ENCODE results near the gene UPF2. TPM values are rescaled to one million over a fixed set of nuclear protein-coding genes. Genes with fewer than 3 reads are reported as not detected.
A peak's percentile ranks its signal among the peaks of the same experiment; 100 is the strongest.
"Not testable (repeated sequence)": the region's sequence is repeated elsewhere in the genome, so short reads cannot be mapped to it uniquely, and the experiment has no call there.

Gene UPF2
- polyA plus RNA-seq, 2 donors: 7.7 to 9.3 TPM

GRCh38 chr10:11895108-11895466 lies 147.5 kb downstream of the UPF2 start:
- no peaks in the 10 kb centered on the region for H3K4me1 ChIP-seq (ENCODE audit: control insufficient read depth in 2 of 2, insufficient read depth in 2 of 2, low read length in 1 of 2)
- H3K4me3 ChIP-seq (ENCODE audit: low read depth in 1 of 2, low read length in 2 of 2): no peak overlapping the region
- H3K9me3 ChIP-seq (ENCODE audit: control insufficient read depth in 2 of 2, insufficient read depth in 1 of 2, low read depth in 1 of 2, low read length in 1 of 2): no peaks in the 10 kb centered on the region
- no peaks in the 10 kb centered on the region for H3K27me3 ChIP-seq (ENCODE audit: control insufficient read depth in 1 of 2, insufficient read depth in 2 of 2, low read length in 2 of 2)
- no peaks in the 10 kb centered on the region for H3K36me3 ChIP-seq (ENCODE audit: control insufficient read depth in 2 of 2, insufficient read depth in 2 of 2, low read length in 1 of 2)
- no peak overlapping the region for H3K27ac ChIP-seq (ENCODE audit: low read depth in 2 of 2, low read length in 1 of 2)
- WGBS, 2 donors: 95% methylated on average over 11 of the region's 11 CpGs

GRCh38 chr10:11894381-11895107 lies 148.1 kb downstream of the UPF2 start:
- Histone ChIP-seq H3K27ac (ENCODE audit: low read depth in 2 of 2, low read length in 1 of 2) (no peak overlapping the region), H3K9me3 (ENCODE audit: control insufficient read depth in 2 of 2, insufficient read depth in 1 of 2, low read depth in 1 of 2, low read length in 1 of 2) (no peaks in the 10 kb centered on the region), H3K27me3 (ENCODE audit: control insufficient read depth in 1 of 2, insufficient read depth in 2 of 2, low read length in 2 of 2) (no peaks in the 10 kb centered on the region), H3K4me1 (ENCODE audit: control insufficient read depth in 2 of 2, insufficient read depth in 2 of 2, low read length in 1 of 2) (no peaks in the 10 kb centered on the region), H3K4me3 (ENCODE audit: low read depth in 1 of 2, low read length in 2 of 2) (no peak overlapping the region), H3K36me3 (ENCODE audit: control insufficient read depth in 2 of 2, insufficient read depth in 2 of 2, low read length in 1 of 2) (no peaks in the 10 kb centered on the region)
- 91 to 93% methylated on average over 44 to 47 of the region's 47 CpGs for WGBS, 2 donors

GRCh38 chr10:11893749-11894278 lies 148.8 kb downstream of the UPF2 start:
- Histone ChIP-seq H3K9me3 (ENCODE audit: control insufficient read depth in 2 of 2, insufficient read depth in 1 of 2, low read depth in 1 of 2, low read length in 1 of 2) (no peaks in the 10 kb centered on the region), H3K4me1 (ENCODE audit: control insufficient read depth in 2 of 2, insufficient read depth in 2 of 2, low read length in 1 of 2) (no peaks in the 10 kb centered on the region), H3K36me3 (ENCODE audit: control insufficient read depth in 2 of 2, insufficient read depth in 2 of 2, low read length in 1 of 2) (no peaks in the 10 kb centered on the region), H3K27me3 (ENCODE audit: control insufficient read depth in 1 of 2, insufficient read depth in 2 of 2, low read length in 2 of 2) (no peaks in the 10 kb centered on the region), H3K27ac (ENCODE audit: low read depth in 2 of 2, low read length in 1 of 2) (no peak overlapping the region), H3K4me3 (ENCODE audit: low read depth in 1 of 2, low read length in 2 of 2) (no peak overlapping the region)
- WGBS, 2 donors: 87 to 91% methylated on average over 22 of the region's 22 CpGs

GRCh38 chr10:11891776-11892486 lies 150.7 kb downstream of the UPF2 start:
- WGBS, 2 donors: 95 to 96% methylated on average over 22 of the region's 22 CpGs
- Histone ChIP-seq H3K9me3 (ENCODE audit: control insufficient read depth in 2 of 2, insufficient read depth in 1 of 2, low read depth in 1 of 2, low read length in 1 of 2) (no peaks in the 10 kb centered on the region), H3K36me3 (ENCODE audit: control insufficient read depth in 2 of 2, insufficient read depth in 2 of 2, low read length in 1 of 2) (no peaks in the 10 kb centered on the region), H3K4me3 (ENCODE audit: low read depth in 1 of 2, low read length in 2 of 2) (no peak overlapping the region), H3K27ac (ENCODE audit: low read depth in 2 of 2, low read length in 1 of 2) (no peak overlapping the region), H3K4me1 (ENCODE audit: control insufficient read depth in 2 of 2, insufficient read depth in 2 of 2, low read length in 1 of 2) (peaks cover 0 to under 1% of the 10 kb centered on the region in 2 donors), H3K27me3 (ENCODE audit: control insufficient read depth in 1 of 2, insufficient read depth in 2 of 2, low read length in 2 of 2) (no peaks in the 10 kb centered on the region)

- H3K27me3 ChIP-seq (ENCODE audit: control insufficient read depth in 1 of 2, insufficient read depth in 2 of 2, low read length in 2 of 2); H3K4me1 ChIP-seq (ENCODE audit: control insufficient read depth in 2 of 2, insufficient read depth in 2 of 2, low read length in 1 of 2); H3K9me3 ChIP-seq (ENCODE audit: control insufficient read depth in 2 of 2, insufficient read depth in 1 of 2, low read depth in 1 of 2, low read length in 1 of 2); H3K27ac ChIP-seq (ENCODE audit: low read depth in 2 of 2, low read length in 1 of 2); H3K36me3 ChIP-seq (ENCODE audit: control insufficient read depth in 2 of 2, insufficient read depth in 2 of 2, low read length in 1 of 2); H3K4me3 ChIP-seq (ENCODE audit: low read depth in 1 of 2, low read length in 2 of 2): not testable (repeated sequence)
- WGBS, 2 donors: 78 to 87% methylated on average over 8 of the region's 8 CpGs
Observed at GRCh38 chr10:11889263-11889662, 153.3 kb downstream of the UPF2 start.

GRCh38 chr10:11887381-11888227 lies 155.0 kb downstream of the UPF2 start:
- H3K36me3 ChIP-seq (ENCODE audit: control insufficient read depth in 2 of 2, insufficient read depth in 2 of 2, low read length in 1 of 2): no peaks in the 10 kb centered on the region
- peaks cover 3 to 12% of the 10 kb centered on the region in 2 donors for H3K4me1 ChIP-seq (ENCODE audit: control insufficient read depth in 2 of 2, insufficient read depth in 2 of 2, low read length in 1 of 2)
- peak overlapping the region in 1 of 2 donors; percentile 2 for H3K27ac ChIP-seq (ENCODE audit: low read depth in 2 of 2, low read length in 1 of 2)
- H3K27me3 ChIP-seq (ENCODE audit: control insufficient read depth in 1 of 2, insufficient read depth in 2 of 2, low read length in 2 of 2): no peaks in the 10 kb centered on the region
- no peak overlapping the region for H3K4me3 ChIP-seq (ENCODE audit: low read depth in 1 of 2, low read length in 2 of 2)
- no peaks in the 10 kb centered on the region for H3K9me3 ChIP-seq (ENCODE audit: control insufficient read depth in 2 of 2, insufficient read depth in 1 of 2, low read depth in 1 of 2, low read length in 1 of 2)
- WGBS, 2 donors: 85 to 88% methylated on average over 16 of the region's 16 CpGs

- H3K9me3 ChIP-seq (ENCODE audit: control insufficient read depth in 2 of 2, insufficient read depth in 1 of 2, low read depth in 1 of 2, low read length in 1 of 2): no peaks in the 10 kb centered on the region
- H3K27me3 ChIP-seq (ENCODE audit: control insufficient read depth in 1 of 2, insufficient read depth in 2 of 2, low read length in 2 of 2): no peaks in the 10 kb centered on the region
- H3K4me1 ChIP-seq (ENCODE audit: control insufficient read depth in 2 of 2, insufficient read depth in 2 of 2, low read length in 1 of 2): peaks cover 3 to 16% of the 10 kb centered on the region in 2 donors
- 49 to 73% methylated on average over 12 of the region's 12 CpGs for WGBS, 2 donors
- H3K36me3 ChIP-seq (ENCODE audit: control insufficient read depth in 2 of 2, insufficient read depth in 2 of 2, low read length in 1 of 2): no peaks in the 10 kb centered on the region
- H3K27ac ChIP-seq (ENCODE audit: low read depth in 2 of 2, low read length in 1 of 2): peak overlapping the region in 1 of 2 donors; percentile 2
- no peak overlapping the region for H3K4me3 ChIP-seq (ENCODE audit: low read depth in 1 of 2, low read length in 2 of 2)
Observed at GRCh38 chr10:11886851-11887250, 155.8 kb downstream of the UPF2 start.

- Histone ChIP-seq H3K36me3 (ENCODE audit: control insufficient read depth in 2 of 2, insufficient read depth in 2 of 2, low read length in 1 of 2) (no peaks in the 10 kb centered on the region), H3K9me3 (ENCODE audit: control insufficient read depth in 2 of 2, insufficient read depth in 1 of 2, low read depth in 1 of 2, low read length in 1 of 2) (no peaks in the 10 kb centered on the region), H3K27me3 (ENCODE audit: control insufficient read depth in 1 of 2, insufficient read depth in 2 of 2, low read length in 2 of 2) (no peaks in the 10 kb centered on the region), H3K4me3 (ENCODE audit: low read depth in 1 of 2, low read length in 2 of 2) (no peak overlapping the region), H3K27ac (ENCODE audit: low read depth in 2 of 2, low read length in 1 of 2) (peak overlapping the region in 1 of 2 donors; percentile 22), H3K4me1 (ENCODE audit: control insufficient read depth in 2 of 2, insufficient read depth in 2 of 2, low read length in 1 of 2) (peaks cover 3 to 24% of the 10 kb centered on the region in 2 donors)
- 67 to 69% methylated on average over 6 of the region's 6 CpGs for WGBS, 2 donors
Observed at GRCh38 chr10:11886138-11886474, 156.5 kb downstream of the UPF2 start.

GRCh38 chr10:11885437-11886137 lies 157.0 kb downstream of the UPF2 start:
- no peaks in the 10 kb centered on the region for H3K9me3 ChIP-seq (ENCODE audit: control insufficient read depth in 2 of 2, insufficient read depth in 1 of 2, low read depth in 1 of 2, low read length in 1 of 2)
- peaks cover 3 to 29% of the 10 kb centered on the region in 2 donors for H3K4me1 ChIP-seq (ENCODE audit: control insufficient read depth in 2 of 2, insufficient read depth in 2 of 2, low read length in 1 of 2)
- H3K36me3 ChIP-seq (ENCODE audit: control insufficient read depth in 2 of 2, insufficient read depth in 2 of 2, low read length in 1 of 2): no peaks in the 10 kb centered on the region
- no peak overlapping the region for H3K4me3 ChIP-seq (ENCODE audit: low read depth in 1 of 2, low read length in 2 of 2)
- H3K27ac ChIP-seq (ENCODE audit: low read depth in 2 of 2, low read length in 1 of 2): peak overlapping the region in 1 of 2 donors; percentile 22
- 87% methylated on average over 13 of the region's 13 CpGs for WGBS, 2 donors
- no peaks in the 10 kb centered on the region for H3K27me3 ChIP-seq (ENCODE audit: control insufficient read depth in 1 of 2, insufficient read depth in 2 of 2, low read length in 2 of 2)

All from esophagus (tissue), 2 donors.